ENCODE data around the gene POLR2B. TPM values are rescaled to one million over a fixed set of nuclear protein-coding genes. Genes with fewer than 3 reads are reported as not detected.

Gene POLR2B
- total RNA-seq, 1 experiment from 2014 or later, result 129 TPM

GRCh38 chr4:57059890-57060716 lies 81.4 kb downstream of the POLR2B start:
- intact Hi-C loops (cut with micrococcal nuclease), result loop anchor here (5.0 kb wide), 1 partner anchor 72 kb away; no protein-coding TSS in a partner anchor
- no peaks in the 10 kb centered on the region for H3K36me3 ChIP-seq (ENCODE audit: control insufficient read depth in 1 of 2, insufficient read depth in 2 of 2, low read length in 2 of 2)
- H3K4me3 ChIP-seq (replicated peaks in 1 of 2; ENCODE audit: low read depth in 1 of 2, low read length in 2 of 2), result no peak overlapping the region
- H4K20me1 ChIP-seq (ENCODE audit: insufficient read depth), result no peaks in the 10 kb centered on the region
- H3K9ac ChIP-seq (ENCODE audit: low read length), result no peak overlapping the region
- ChIA-PET RAD21 (ENCODE audit: low non-redundant PET in 1 of 2, low total read pairs in 2 of 2, uncharacterized antibody in 2 of 2, unreplicated experiment in 2 of 2) (no interaction called here), CTCF (no interaction called here), POLR2A (no interaction called here)
- H2AFZ ChIP-seq (ENCODE audit: low read depth, low read length, poor library complexity, severe bottlenecking), result no peak overlapping the region
- TF ChIP-seq POLR2AphosphoS5 (IDR thresholded peaks at IDR 0.05; ENCODE audit: low read depth, low read length), result no peak
- TF ChIP-seq ZFX (IDR thresholded peaks at IDR 0.05), result no peak
- TF ChIP-seq ZBTB33 (IDR thresholded peaks at IDR 0.05; ENCODE audit: extremely low read depth, insufficient replicate concordance, low read length), result no peak
- TF ChIP-seq CEBPB (IDR thresholded peaks at IDR 0.05; ENCODE audit: low read depth), result no peak
- TF ChIP-seq EGR1 (IDR thresholded peaks at IDR 0.05; ENCODE audit: low read depth), result no peak
- no peak for TF ChIP-seq EZH2phosphoT487 (IDR thresholded peaks at IDR 0.05; ENCODE audit: borderline replicate concordance)
- no peak for TF ChIP-seq REST (IDR thresholded peaks at IDR 0.05; ENCODE audit: low read depth)
- TF ChIP-seq MAX (IDR thresholded peaks at IDR 0.05), result no peak
- no peak for TF ChIP-seq SRF (IDR thresholded peaks at IDR 0.05; ENCODE audit: low read depth)
- TF ChIP-seq SP1 (IDR thresholded peaks at IDR 0.05; ENCODE audit: low read depth), result no peak
- TF ChIP-seq TCF7L2 (IDR thresholded peaks at IDR 0.05; ENCODE audit: borderline replicate concordance, extremely low read depth, insufficient read depth, insufficient read length), result no peak
- TF ChIP-seq YY1 (IDR thresholded peaks at IDR 0.05; ENCODE audit: extremely low read depth, insufficient replicate concordance, low read depth, low read length), result no peak
- no peak for TF ChIP-seq CTCF (IDR thresholded peaks at IDR 0.05 in 2 of 3, conservative IDR thresholded peaks at IDR 0.05 in 1 of 3; ENCODE audit: borderline replicate concordance in 1 of 3, insufficient read depth in 1 of 3, low read depth in 2 of 3, low read length in 2 of 3)
- no peak for TF ChIP-seq CBX3 (IDR thresholded peaks at IDR 0.05; ENCODE audit: low read depth)
- no peak for TF ChIP-seq JUND (IDR thresholded peaks at IDR 0.05)
- no peak for TF ChIP-seq RAD21 (IDR thresholded peaks at IDR 0.05; ENCODE audit: low read depth)
- TF ChIP-seq FOSL1 (IDR thresholded peaks at IDR 0.05; ENCODE audit: low read depth), result no peak
- TF ChIP-seq ELF1 (IDR thresholded peaks at IDR 0.05; ENCODE audit: borderline replicate concordance, low read depth), result no peak
- no peak for TF ChIP-seq ZNF274 (IDR thresholded peaks at IDR 0.05; ENCODE audit: low read depth, low read length)
- no peak overlapping the region for H3K4me2 ChIP-seq (ENCODE audit: low read length)
- no peaks in the 10 kb centered on the region for H3K9me2 ChIP-seq (ENCODE audit: insufficient read depth)
- no peak for DNase-seq (ENCODE audit: low read depth, low spot score)
- no peak overlapping the region for H3K27ac ChIP-seq (ENCODE audit: low read depth, low read length)
- no peak for ATAC-seq
- no peaks in the 10 kb centered on the region for H3K4me1 ChIP-seq (ENCODE audit: control insufficient read depth in 1 of 2, insufficient read depth in 2 of 2, low read length in 2 of 2)
- BruUV-seq (replicated peaks), result no TSS peak
- no peaks in the 10 kb centered on the region for H3K9me3 ChIP-seq (ENCODE audit: control insufficient read depth in 1 of 2, insufficient read depth in 1 of 2, low read depth in 1 of 2, low read length in 2 of 2)
- no peaks in the 10 kb centered on the region for H3K79me2 ChIP-seq (ENCODE audit: insufficient read depth, low read length)
- peaks cover 34% of the 10 kb centered on the region for H3K27me3 ChIP-seq (ENCODE audit: insufficient read depth, low read length)
